Measurements from ENCODE around the gene ROR2. TPM values are rescaled to one million over a fixed set of nuclear protein-coding genes. Genes with fewer than 3 reads are reported as not detected.

ROR2 gene
- total and polyA plus RNA-seq, 2 of the 13 experiments (the other 11 are each of a cell fraction or from before 2014, with no cell fraction given), result not detected

GRCh38 chr9:91945277-91946085 lies 4.5 kb downstream of the ROR2 start:
- Histone ChIP-seq H3K9ac (ENCODE audit: insufficient read depth, low read depth, low read length) (no peak overlapping the region), H3K9me3 (ENCODE audit: low read length) (no peaks in the 10 kb centered on the region), H2AFZ (ENCODE audit: low read length) (no peak overlapping the region), H3K4me3 (replicated peaks in 1 of 3; ENCODE audit: insufficient read depth in 1 of 3, low read depth in 2 of 3, low read length in 3 of 3) (no peak overlapping the region), H3K36me3 (replicated peaks in 1 of 2; ENCODE audit: control insufficient read depth in 1 of 2, insufficient read depth in 2 of 2, low read length in 2 of 2) (no peaks in the 10 kb centered on the region), H3K4me1 (ENCODE audit: insufficient read depth, low read length) (no peaks in the 10 kb centered on the region), H3K27ac (ENCODE audit: extremely low read length, insufficient read depth, low read length) (no peak overlapping the region), H3K27me3 (ENCODE audit: control insufficient read depth in 1 of 2, insufficient read depth in 2 of 2, low read length in 2 of 2) (peaks cover 7 to 53% of the 10 kb centered on the region in 2 experiments), H3K4me2 (ENCODE audit: low read depth, low read length) (no peak overlapping the region), H4K20me1 (ENCODE audit: insufficient read depth, low read length) (no peaks in the 10 kb centered on the region), H3K79me2 (ENCODE audit: insufficient read depth, low read length) (no peaks in the 10 kb centered on the region)
- ATAC-seq (no peak), FAIRE-seq (no peak), DNase-seq (ENCODE audit: low spot score) (no peak)
- POLR2A ChIA-PET, result no interaction called here
- intact Hi-C loops (cut with micrococcal nuclease; ENCODE audit: unreplicated experiment) (no loop called here), in situ Hi-C loops (cut with HindIII; ENCODE audit: extremely low pct_ligation_motif_present, low pct_unique_long_range_greater_than_20kb) (loop anchor here (5.0 kb wide), 1 partner anchor 173 kb away; no protein-coding TSS in a partner anchor)
- WGBS (ENCODE audit: low lambda C conversion rate), result 2% methylated on average over 9 of the region's 10 CpGs
- TF ChIP-seq E2F1 (CRISPR knock-in tag; IDR thresholded peaks at IDR 0.05) (no peak), PRMT3 (CRISPR knock-in tag; IDR thresholded peaks at IDR 0.05; ENCODE audit: borderline replicate concordance, low read depth) (no peak), ZBTB8A (CRISPR knock-in tag; IDR thresholded peaks at IDR 0.05; ENCODE audit: borderline replicate concordance, low read depth) (no peak), ARID3A (IDR thresholded peaks at IDR 0.05; ENCODE audit: low read depth, low read length) (no peak), DZIP1 (CRISPR knock-in tag; IDR thresholded peaks at IDR 0.05) (no peak), MNT (IDR thresholded peaks at IDR 0.05) (no peak), SATB2 (CRISPR knock-in tag; IDR thresholded peaks at IDR 0.05) (no peak), HNRNPUL1 (IDR thresholded peaks at IDR 0.05; ENCODE audit: low read depth, low read length) (no peak)
- BruUV-seq (replicated peaks), result no TSS peak
- CTCF ChIA-PET (ENCODE audit: low intra/inter-chr PET ratio, low total read pairs), result no interaction called here
